Gastroesophageal sphincter (tissue), 4 donors: ENCODE measurements around the gene ANTXR2. TPM values are rescaled to one million over a fixed set of nuclear protein-coding genes. Genes with fewer than 3 reads are reported as not detected.
"Not testable (repeated sequence)": the region's sequence is repeated elsewhere in the genome, so short reads cannot be mapped to it uniquely, and the experiment has no call there.

Source experiments
- ATAC-seq: fragments of 150-250 bp; one replicate; pipeline ENCODE4 v1.9.1; 2016; ENCODE audit warnings: mild to moderate bottlenecking, moderate library complexity
- H3K27ac ChIP-seq, 4 donors: fragments of 200-600 bp; sonication (generic) in 3 of 4; 1 replicate in 3 of 4; 2 replicates in 1 of 4; pipeline ENCODE4 v1.5.1; 2016 to 2019
- H3K27me3 ChIP-seq: fragments of 200-600 bp; sonication (generic); one replicate; pipeline ENCODE4 v1.5.1; 2019
- H3K36me3 ChIP-seq, 2 donors: fragments of 200-600 bp; sonication (generic); one replicate each; pipeline ENCODE4 v1.5.1; 2019; ENCODE audit warnings: control low read depth in 1 of 2
- H3K4me1 ChIP-seq, 3 donors: fragments of 200-600 bp; sonication (generic); 1 replicate in 2 of 3; 2 replicates in 1 of 3; pipeline ENCODE4 v1.5.1; 2016 to 2019; ENCODE audit warnings: control low read depth in 2 of 3
- H3K4me3 ChIP-seq, 2 donors: fragments of 200-600 bp; sonication (generic); one replicate each; pipeline ENCODE4 v1.5.1; 2019; ENCODE audit warnings: mild to moderate bottlenecking in 1 of 2, moderate library complexity in 1 of 2
- H3K9me3 ChIP-seq, 3 donors: fragments of 200-600 bp; sonication (generic); one replicate each; pipeline ENCODE4 v1.5.1; 2017 to 2019; ENCODE audit warnings: control low read depth in 2 of 3
- CTCF ChIP-seq, 4 experiments: fragments of 200-600 bp in 2 of 4; fragments of 450-650 bp in 2 of 4; sonication (generic) in 1 of 4; IDR thresholded peaks; one replicate each; pipeline ENCODE4 v1.5.1; 2017 to 2019; ENCODE audit warnings: antibody characterized with exemption in 4 of 4, mild to moderate bottlenecking in 2 of 4, moderate library complexity in 2 of 4
- EP300 ChIP-seq: sonication (generic); formaldehyde crosslinking; IDR thresholded peaks from one replicate; pipeline ENCODE4 v1.6.1; 2017; ENCODE audit warnings: antibody characterized with exemption, mild to moderate bottlenecking
- POLR2A ChIP-seq, 2 donors: fragments of 450-650 bp; IDR thresholded peaks; one replicate each; pipeline ENCODE4 v1.6.1; 2017; ENCODE audit warnings: antibody characterized with exemption in 2 of 2, mild to moderate bottlenecking in 2 of 2, moderate library complexity in 1 of 2
- POLR2AphosphoS5 ChIP-seq: sonication (generic); formaldehyde crosslinking; IDR thresholded peaks from one replicate; pipeline ENCODE4 v1.6.1; 2017; ENCODE audit warnings: antibody characterized with exemption
- WGBS, 2 donors: methylation state at CpG; one replicate each; pipeline ENCODE4 v1.1.5; 2018; ENCODE audit warnings: low coverage in 1 of 2; 5-methylcytosine and 5-hydroxymethylcytosine counted together
- total RNA-seq, 4 donors: library from RNA; depleted of rRNA; stranded (reverse); fragments of >200 nt; gene quantifications; one replicate each; pipeline ENCODE4 v1.1.0, GENCODE V29; 2016

The ANTXR2 gene
- 100 to 1,000 TPM; 440 to 611 (median 501) TPM for total RNA-seq

GRCh38 chr4:80072744-80073472, at the start of gene ANTXR2:
ANTXR2 (minus strand) TSS chr4:80073229; CDS start chr4:80072560, 669 bp downstream.
- Histone ChIP-seq H3K4me1 (peaks cover 5 to 61% (median 5%) of the 10 kb centered on the region in 3 donors), H3K27ac (peak within 1 kb of the TSS; percentile 70 to 98 (median 92)), H3K36me3 (peaks cover 0 to 15% of the 10 kb centered on the region in 2 donors), H3K4me3 (peak within 1 kb of the TSS; percentile 66 to 77), H3K27me3 (no peaks in the 10 kb centered on the region), H3K9me3 (no peaks in the 10 kb centered on the region)
- 0% methylated on average over 2 of the region's 52 CpGs; no CpG with 5 or more reads in 1 of the 2 donors for WGBS, 2 donors
- TF ChIP-seq POLR2A (IDR thresholded peaks at IDR 0.05) = peak; percentile 82 to 85
- TF ChIP-seq EP300 = no peak
- peak in 1 of 4 experiments; percentile 51 for TF ChIP-seq CTCF (IDR thresholded peaks at IDR 0.05)
- TF ChIP-seq POLR2AphosphoS5 = peak; percentile 92
- peak; percentile 97 for ATAC-seq

GRCh38 chr4:80121815-80122214, 48.8 kb upstream of the ANTXR2 start:
- not testable (repeated sequence) for H3K4me1 ChIP-seq, H3K27me3 ChIP-seq, H3K27ac ChIP-seq, H3K4me3 ChIP-seq, H3K36me3 ChIP-seq, ATAC-seq
- 90 to 92% methylated on average over 2 to 3 of the region's 3 CpGs for WGBS, 2 donors
- H3K9me3 ChIP-seq = peaks cover 0 to 11% (median 0%) of the 10 kb centered on the region in 3 donors

GRCh38 chr4:80119620-80120019, 46.6 kb upstream of the ANTXR2 start:
- ATAC-seq, H3K36me3 ChIP-seq, H3K27ac ChIP-seq, H3K4me1 ChIP-seq, H3K4me3 ChIP-seq, H3K27me3 ChIP-seq: not testable (repeated sequence)
- H3K9me3 ChIP-seq = peaks cover 0 to 11% (median 0%) of the 10 kb centered on the region in 3 donors
- 95 to 100% methylated on average over 1 to 3 of the region's 3 CpGs for WGBS, 2 donors

- no peak for ATAC-seq
- H3K9me3 ChIP-seq = peaks cover 0 to 11% (median 0%) of the 10 kb centered on the region in 3 donors
- no peak overlapping the region for H3K27ac ChIP-seq
- no peak overlapping the region for H3K4me3 ChIP-seq
- 82 to 100% methylated on average over 1 of the region's 1 CpG for WGBS, 2 donors
- no peaks in the 10 kb centered on the region for H3K27me3 ChIP-seq
- TF ChIP-seq EP300 = no peak
- TF ChIP-seq POLR2AphosphoS5 = no peak
- H3K36me3 ChIP-seq = no peaks in the 10 kb centered on the region
- no peaks in the 10 kb centered on the region for H3K4me1 ChIP-seq
These were observed 43.5 kb upstream of the ANTXR2 start for GRCh38 chr4:80116516-80116915.

GRCh38 chr4:80115368-80116181, 42.5 kb upstream of the ANTXR2 start:
- Histone ChIP-seq H3K9me3 (peaks cover 0 to 11% (median 0%) of the 10 kb centered on the region in 3 donors), H3K36me3 (no peaks in the 10 kb centered on the region), H3K4me3 (no peak overlapping the region), H3K27me3 (no peaks in the 10 kb centered on the region), H3K4me1 (no peaks in the 10 kb centered on the region), H3K27ac (no peak overlapping the region)
- WGBS, 2 donors = 80 to 100% methylated on average over 1 of the region's 8 CpGs
- TF ChIP-seq CTCF (IDR thresholded peaks at IDR 0.05) (no peak), EP300 (no peak), POLR2A (IDR thresholded peaks at IDR 0.05) (no peak), POLR2AphosphoS5 (no peak)
- no peak for ATAC-seq

- no peak for ATAC-seq
- no peak overlapping the region for H3K4me3 ChIP-seq
- TF ChIP-seq CTCF (IDR thresholded peaks at IDR 0.05) (no peak), EP300 (no peak), POLR2A (IDR thresholded peaks at IDR 0.05) (no peak), POLR2AphosphoS5 (no peak)
These were observed 41.8 kb upstream of the ANTXR2 start for GRCh38 chr4:80114732-80115265.

More at GRCh38 chr4:80114732-80115265, 41.8 kb upstream of the ANTXR2 start:
- no peaks in the 10 kb centered on the region for H3K36me3 ChIP-seq
- no peak overlapping the region for H3K27ac ChIP-seq
- H3K4me1 ChIP-seq = no peaks in the 10 kb centered on the region
- no peaks in the 10 kb centered on the region for H3K27me3 ChIP-seq
- H3K9me3 ChIP-seq = peaks cover 0 to 11% (median 0%) of the 10 kb centered on the region in 3 donors
